Neural cell (in vitro differentiated cells): Measurements from ENCODE around the gene CCDC175. TPM values are rescaled to one million over a fixed set of nuclear protein-coding genes. Genes with fewer than 3 reads are reported as not detected.

Experiments used
- H2AFZ ChIP-seq: fragments of 200-600, 300-800 bp; sonication (generic), shearing (Covaris generic); 2 replicates; pipeline ENCODE4 v1.6.0; 2014; ENCODE audit warnings: low read depth, mild to moderate bottlenecking, antibody characterized with exemption, low read length, moderate library complexity
- H3F3A ChIP-seq: fragments of 200-600 bp; shearing (Covaris generic); 2 replicates; pipeline ENCODE4 v1.6.1; 2016; ENCODE audit warnings: mild to moderate bottlenecking, moderate library complexity, mixed read lengths, antibody characterized with exemption, low read length; ENCODE audit not compliant: insufficient read depth, poor library complexity, severe bottlenecking
- H3K27ac ChIP-seq: fragments of 200-600, 300-800 bp; sonication (generic), shearing (Covaris generic); 2 replicates; pipeline ENCODE4 v1.5.1; 2014; ENCODE audit warnings: mild to moderate bottlenecking, low read length, moderate library complexity
- H3K27me3 ChIP-seq: fragments of 300-800, 200-600 bp; sonication (generic), shearing (Covaris generic); 2 replicates; pipeline ENCODE4 v1.6.0; 2014; ENCODE audit warnings: mild to moderate bottlenecking, low read depth, low read length, moderate library complexity; ENCODE audit not compliant: insufficient read depth
- H3K36me3 ChIP-seq: fragments of 300-800, 200-600 bp; sonication (generic), shearing (Covaris generic); 2 replicates; pipeline ENCODE4 v1.5.1; 2014; ENCODE audit warnings: mild to moderate bottlenecking, antibody characterized with exemption, low read length, moderate library complexity; ENCODE audit not compliant: insufficient read depth
- H3K4me2 ChIP-seq: fragments of 300-800, 200-600 bp; sonication (generic), shearing (Covaris generic); 2 replicates; pipeline ENCODE4 v1.6.0; 2014; ENCODE audit warnings: mild to moderate bottlenecking, low read length
- H3K4me3 ChIP-seq: fragments of 300-800, 200-600 bp; sonication (generic), shearing (Covaris generic); 2 replicates; pipeline ENCODE4 v1.5.1; 2014; ENCODE audit warnings: mild to moderate bottlenecking, low read length, moderate library complexity
- H3K79me2 ChIP-seq: fragments of 200-600 bp; shearing (Covaris generic); replicated peaks from 2 replicates; pipeline ENCODE4 v1.6.0; 2014; ENCODE audit warnings: mild to moderate bottlenecking, low read length, moderate library complexity; ENCODE audit not compliant: insufficient read depth
- H3K9ac ChIP-seq: fragments of 300-800, 200-600 bp; sonication (generic), shearing (Covaris generic); 2 replicates; pipeline ENCODE4 v1.6.1; 2016; ENCODE audit warnings: mild to moderate bottlenecking, low read length, mixed read lengths
- H3K9me2 ChIP-seq: fragments of 200-600 bp; shearing (Covaris generic); 2 replicates; pipeline ENCODE4 v1.6.1; 2016; ENCODE audit warnings: mild to moderate bottlenecking, low read length, mixed read lengths; ENCODE audit not compliant: insufficient read depth
- H3K9me3 ChIP-seq: fragments of 200-600, 300-800 bp; sonication (generic), shearing (Covaris generic); 2 replicates; pipeline ENCODE4 v1.6.1; 2016; ENCODE audit warnings: mild to moderate bottlenecking, mixed run types, low read length, moderate library complexity, mixed read lengths
- H4K20me1 ChIP-seq: fragments of 200-600 bp; shearing (Covaris generic); 2 replicates; pipeline ENCODE4 v1.6.1; 2016; ENCODE audit warnings: mild to moderate bottlenecking, mixed run types; ENCODE audit not compliant: insufficient read depth
- CTCF ChIP-seq: fragments of 450-650 bp; IDR thresholded peaks from 2 replicates; pipeline ENCODE4 v1.5.1; 2014; ENCODE audit warnings: antibody characterized with exemption, mild to moderate bottlenecking, moderate library complexity; ENCODE audit not compliant: poor library complexity, severe bottlenecking
- EP300 ChIP-seq: fragments of 450-650 bp; conservative IDR thresholded peaks from 2 replicates; pipeline ENCODE4 v1.6.1; 2014; ENCODE audit warnings: antibody characterized with exemption, mild to moderate bottlenecking, moderate library complexity; ENCODE audit not compliant: poor library complexity, severe bottlenecking
- EZH2 ChIP-seq: fragments of 200-600, 300-800 bp; shearing (Covaris generic), sonication (generic); IDR thresholded peaks from 2 replicates; pipeline ENCODE4 v1.6.1; 2014; ENCODE audit warnings: antibody characterized with exemption, low read length, borderline replicate concordance, mild to moderate bottlenecking; ENCODE audit not compliant: insufficient read depth, poor library complexity, severe bottlenecking
- MXI1 ChIP-seq: fragments of 450-650 bp; conservative IDR thresholded peaks from 2 replicates; pipeline ENCODE4 v1.6.1; 2014; ENCODE audit warnings: antibody characterized with exemption, mild to moderate bottlenecking; ENCODE audit not compliant: poor library complexity, severe bottlenecking
- POLR2AphosphoS5 ChIP-seq: IDR thresholded peaks from 2 replicates; pipeline ENCODE4 v1.6.1; 2012
- RAD21 ChIP-seq: fragments of 450-650 bp; conservative IDR thresholded peaks from 2 replicates; pipeline ENCODE4 v1.6.1; 2014; ENCODE audit warnings: antibody characterized with exemption, mild to moderate bottlenecking, moderate library complexity
- REST ChIP-seq: IDR thresholded peaks from 2 replicates; pipeline ENCODE4 v1.6.1; 2012; ENCODE audit warnings: borderline replicate concordance
- SMC3 ChIP-seq: fragments of 450-650 bp; conservative IDR thresholded peaks from 2 replicates; pipeline ENCODE4 v1.6.1; 2014; ENCODE audit warnings: antibody characterized with exemption, mild to moderate bottlenecking, moderate library complexity; ENCODE audit not compliant: poor library complexity
- TAF1 ChIP-seq: IDR thresholded peaks from 2 replicates; pipeline ENCODE4 v1.6.1; 2012; ENCODE audit warnings: low read depth
- polyA plus RNA-seq: library from polyadenylated mRNA; depleted of rRNA; stranded (reverse); fragments of >200 nt; gene quantifications from 2 replicates; pipeline ENCODE4 v1.2.3, GENCODE V29; 2014

CCDC175 gene
- polyA plus RNA-seq, 1 donor from 2014 or later = 0.11 TPM

- no peaks in the 10 kb centered on the region for H3F3A ChIP-seq
- H3K27ac ChIP-seq = no peak overlapping the region
- no peaks in the 10 kb centered on the region for H3K27me3 ChIP-seq
- H3K79me2 ChIP-seq = no peaks in the 10 kb centered on the region
- no peaks in the 10 kb centered on the region for H3K9me2 ChIP-seq
- no peaks in the 10 kb centered on the region for H3K9me3 ChIP-seq
- no peak for TF ChIP-seq CTCF
- H3K9ac ChIP-seq = no peak overlapping the region
- no peak overlapping the region for H3K4me2 ChIP-seq
- H2AFZ ChIP-seq = no peak overlapping the region
- H3K4me3 ChIP-seq = no peak overlapping the region
- no peaks in the 10 kb centered on the region for H4K20me1 ChIP-seq
- no peaks in the 10 kb centered on the region for H3K36me3 ChIP-seq
These were observed 4.3 kb upstream of the CCDC175 start for GRCh38 chr14:59580911-59581310.

GRCh38 chr14:59570122-59570521 is 6.5 kb downstream of the CCDC175 start:
- Histone ChIP-seq H4K20me1 (no peaks in the 10 kb centered on the region), H3F3A (no peaks in the 10 kb centered on the region), H3K27ac (no peak overlapping the region), H3K36me3 (no peaks in the 10 kb centered on the region), H2AFZ (no peak overlapping the region), H3K9me2 (no peaks in the 10 kb centered on the region), H3K79me2 (no peaks in the 10 kb centered on the region), H3K27me3 (no peaks in the 10 kb centered on the region), H3K9ac (no peak overlapping the region), H3K4me2 (no peak overlapping the region), H3K4me3 (no peak overlapping the region), H3K9me3 (no peaks in the 10 kb centered on the region)
- no peak for TF ChIP-seq MXI1
- no peak for TF ChIP-seq EZH2
- no peak for TF ChIP-seq POLR2AphosphoS5
- TF ChIP-seq EP300 = no peak
- no peak for TF ChIP-seq CTCF
- TF ChIP-seq REST = no peak
- TF ChIP-seq SMC3 = no peak
- no peak for TF ChIP-seq RAD21
- no peak for TF ChIP-seq TAF1
